SK-N-SH (cell line): ENCODE data around the gene APBA3. TPM values are rescaled to one million over a fixed set of nuclear protein-coding genes. Genes with fewer than 3 reads are reported as not detected.
A peak's percentile ranks its signal among the peaks of the same experiment; 100 is the strongest.

Experiments used
- CTCF ChIA-PET: fragments of 300-600, 350-600 bp; formaldehyde crosslinking; extraction: SDS; loops from one replicate; lab custom pipeline; 2021; lab: Yijun Ruan, JAX
- POLR2A ChIA-PET: fragments of 350-600 bp; sonication (Branson Sonifier 250); formaldehyde crosslinking; extraction: SDS; loops from one replicate; lab custom pipeline; 2020; ENCODE audit warnings: antibody characterized with exemption, inconsistent platforms; lab: Yijun Ruan, JAX
- DNase-seq: peaks from one replicate; pipeline ENCODE4 v3.0.0; 2012
- H2AFZ ChIP-seq: fragments of 200-600 bp; sonication (generic); 2 replicates; pipeline ENCODE4 v1.8.1; 2016; ENCODE audit warnings: antibody characterized with exemption, mild to moderate bottlenecking, low read depth
- H3F3A ChIP-seq: fragments of 200-600 bp; sonication (generic); replicated peaks from 2 replicates; pipeline ENCODE3; 2016; ENCODE audit warnings: antibody characterized with exemption, mild to moderate bottlenecking; ENCODE audit not compliant: insufficient read depth
- H3K27ac ChIP-seq, 2 experiments: fragments of 200-500 bp in 1 of 2; fragments of 200-600 bp in 1 of 2; sonication (Bioruptor generic) in 1 of 2; sonication (generic), shearing (Covaris generic) in 1 of 2; 2 replicates each; pipeline versions ENCODE4 v1.5.1 to v1.6.1; 2014 to 2016; ENCODE audit warnings: low read depth in 2 of 2, inconsistent platforms in 1 of 2, low read length in 1 of 2, mild to moderate bottlenecking in 1 of 2, mixed read lengths in 1 of 2
- H3K27me3 ChIP-seq: fragments of 200-600 bp; sonication (generic), shearing (Covaris generic); 2 replicates; pipeline ENCODE4 v1.6.1; 2016; ENCODE audit warnings: mixed run types; ENCODE audit not compliant: insufficient read depth
- H3K36me3 ChIP-seq, 2 experiments: fragments of 200-500 bp in 1 of 2; fragments of 200-600 bp in 1 of 2; sonication (Bioruptor generic) in 1 of 2; sonication (generic) in 1 of 2; replicated peaks in 1 of 2; 2 replicates each; pipeline versions ENCODE3 to v1.5.1; 2014 to 2016; ENCODE audit warnings: low read length in 1 of 2, mild to moderate bottlenecking in 1 of 2; ENCODE audit not compliant: insufficient read depth in 2 of 2, control insufficient read depth in 1 of 2
- H3K4me1 ChIP-seq, 2 experiments: fragments of 200-500 bp in 1 of 2; fragments of 200-600 bp in 1 of 2; sonication (Bioruptor generic) in 1 of 2; sonication (generic), shearing (Covaris generic) in 1 of 2; 2 replicates each; pipeline versions ENCODE4 v1.5.1 to v1.6.1; 2014 to 2016; ENCODE audit warnings: low read depth in 1 of 2, low read length in 1 of 2, mixed run types in 1 of 2; ENCODE audit not compliant: insufficient read depth in 2 of 2, control insufficient read depth in 1 of 2
- H3K4me2 ChIP-seq: fragments of 200-600 bp; sonication (generic), shearing (Covaris generic); 2 replicates; pipeline ENCODE4 v1.6.1; 2017; ENCODE audit warnings: mixed run types
- H3K4me3 ChIP-seq, 2 experiments: fragments of 200-500 bp in 1 of 2; fragments of 200-600 bp in 1 of 2; sonication (Bioruptor generic) in 1 of 2; sonication (generic), shearing (Covaris generic) in 1 of 2; 2 replicates each; pipeline versions ENCODE4 v1.5.1 to v1.8.1; 2014 to 2016; ENCODE audit warnings: low read depth in 2 of 2, inconsistent platforms in 1 of 2, low read length in 1 of 2, mild to moderate bottlenecking in 1 of 2, mixed read lengths in 1 of 2, moderate library complexity in 1 of 2
- H3K79me2 ChIP-seq: fragments of 200-600 bp; sonication (generic); 2 replicates; pipeline ENCODE4 v1.8.1; 2017; ENCODE audit warnings: mild to moderate bottlenecking; ENCODE audit not compliant: insufficient read depth
- H3K9ac ChIP-seq: fragments of 200-600 bp; sonication (generic); 2 replicates; pipeline ENCODE4 v1.6.1; 2017; ENCODE audit warnings: mixed run types
- H3K9me2 ChIP-seq: fragments of 200-600 bp; sonication (generic); 2 replicates; pipeline ENCODE4 v1.6.1; 2017; ENCODE audit warnings: mixed run types
- H3K9me3 ChIP-seq: fragments of 200-600 bp; sonication (generic); 2 replicates; pipeline ENCODE4 v1.6.1; 2017; ENCODE audit warnings: mixed run types, mild to moderate bottlenecking, moderate library complexity
- H4K20me1 ChIP-seq: fragments of 200-600 bp; sonication (generic); 2 replicates; pipeline ENCODE4 v1.6.1; 2017; ENCODE audit warnings: mild to moderate bottlenecking, mixed run types; ENCODE audit not compliant: insufficient read depth
- CHD2 ChIP-seq: fragments of 150-350 bp; IDR thresholded peaks from 2 replicates; pipeline ENCODE4 v1.6.1; 2018; ENCODE audit warnings: low read length; ENCODE audit not compliant: partially characterized antibody
- ELF1 ChIP-seq: IDR thresholded peaks from 2 replicates; pipeline ENCODE4 v1.4.0; 2012
- EP300 ChIP-seq, 2 experiments: IDR thresholded peaks; 2 replicates each; pipeline versions ENCODE4 v1.4.0 to v1.6.1; 2012; ENCODE audit warnings: borderline replicate concordance in 1 of 2, low read depth in 1 of 2, low read length in 1 of 2
- FOSL2 ChIP-seq: IDR thresholded peaks from 2 replicates; pipeline ENCODE4 v1.4.0; 2012; ENCODE audit warnings: low read depth, mild to moderate bottlenecking, moderate library complexity, borderline replicate concordance
- FOXM1 ChIP-seq: IDR thresholded peaks from 2 replicates; pipeline ENCODE4 v1.4.0; 2012; ENCODE audit warnings: low read depth, mild to moderate bottlenecking
- GABPA ChIP-seq: IDR thresholded peaks from 2 replicates; pipeline ENCODE4 v1.4.0; 2012; ENCODE audit warnings: low read depth, mild to moderate bottlenecking
- JUND ChIP-seq: IDR thresholded peaks from 2 replicates; pipeline ENCODE4 v1.4.0; 2012
- NFIC ChIP-seq: IDR thresholded peaks from 2 replicates; pipeline ENCODE4 v1.4.0; 2012; ENCODE audit warnings: borderline replicate concordance
- NRF1 ChIP-seq: IDR thresholded peaks from 2 replicates; pipeline ENCODE4 v1.6.1; 2012; ENCODE audit warnings: low read depth, mild to moderate bottlenecking, low read length
- POLR2AphosphoS5 ChIP-seq: IDR thresholded peaks from 2 replicates; pipeline ENCODE4 v1.6.1; 2012; ENCODE audit warnings: low read depth, low read length
- RAD21 ChIP-seq: IDR thresholded peaks from 2 replicates; pipeline ENCODE4 v1.6.1; 2012; ENCODE audit warnings: mild to moderate bottlenecking, low read length
- SIN3A ChIP-seq: IDR thresholded peaks from 2 replicates; pipeline ENCODE4 v1.6.1; 2012; ENCODE audit warnings: low read depth, mild to moderate bottlenecking, low read length, moderate library complexity, borderline replicate concordance
- TCF12 ChIP-seq: IDR thresholded peaks from 2 replicates; pipeline ENCODE4 v1.4.0; 2012
- TEAD4 ChIP-seq: IDR thresholded peaks from 2 replicates; pipeline ENCODE4 v1.4.0; 2012; ENCODE audit warnings: mild to moderate bottlenecking, borderline replicate concordance; ENCODE audit not compliant: insufficient read depth
- WGBS: methylation state at CpG from one replicate; pipeline ENCODE4 v1.1.6; 2017; ENCODE audit warnings: low lambda C conversion rate; 5-methylcytosine and 5-hydroxymethylcytosine counted together
- polyA plus RNA-seq, 3 experiments: library from polyadenylated mRNA; depleted of rRNA; stranded (reverse); fragments of >200 nt; gene quantifications; 2 replicates each; pipeline ENCODE4 v1.2.3, GENCODE V29; 2012
- TF ChIP-seq, protein P1 (sequence below): fragments of 150-350 bp; IDR thresholded peaks from 2 replicates; pipeline ENCODE4 v1.6.1; 2017; ENCODE audit warnings: antibody characterized with exemption, low read length, low read depth, borderline replicate concordance
- TF ChIP-seq, protein P2 (sequence below): IDR thresholded peaks from 2 replicates; pipeline ENCODE4 v1.4.0; 2012; ENCODE audit warnings: low read depth
- TF ChIP-seq, protein P3 (sequence below): IDR thresholded peaks from 2 replicates; pipeline ENCODE4 v1.4.0; 2012; ENCODE audit warnings: low read depth, borderline replicate concordance
- TF ChIP-seq, protein P4 (sequence below): fragments of 150-350 bp; IDR thresholded peaks from 2 replicates; pipeline ENCODE4 v1.6.1; 2016; ENCODE audit warnings: mild to moderate bottlenecking, low read depth, low read length
- TF ChIP-seq, protein P5 (sequence below): IDR thresholded peaks from 2 replicates; pipeline ENCODE4 v1.6.1; 2012; ENCODE audit warnings: mild to moderate bottlenecking, low read depth, low read length, moderate library complexity
- TF ChIP-seq, protein P6 (sequence below): IDR thresholded peaks from 2 replicates; pipeline ENCODE4 v1.4.0; 2012; ENCODE audit warnings: low read depth, borderline replicate concordance

Gene APBA3
- polyA plus RNA-seq, 1 of the 3 experiments (the other 2 are of a cell fraction), result 10.6 TPM

DNA sequence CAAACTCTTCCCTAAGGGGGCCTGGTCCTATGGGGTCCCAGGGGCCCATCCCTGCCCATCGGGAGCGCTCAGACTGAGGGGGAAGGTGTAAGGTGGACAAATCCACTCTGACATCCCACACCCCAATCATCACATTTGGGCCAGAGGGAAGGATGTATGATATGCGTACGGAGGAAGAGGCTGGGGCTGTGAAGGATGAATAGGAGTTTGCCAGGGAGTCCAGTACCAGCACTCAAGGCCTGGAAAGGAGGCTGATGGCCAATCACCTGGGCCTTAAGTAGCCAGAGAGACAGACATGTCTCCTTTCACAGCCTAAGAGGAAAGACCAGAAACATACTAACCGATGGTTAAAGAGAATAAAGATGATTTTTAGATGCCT, 38.4 kb downstream of the APBA3 start (continued):
- TF ChIP-seq, protein P1, sequence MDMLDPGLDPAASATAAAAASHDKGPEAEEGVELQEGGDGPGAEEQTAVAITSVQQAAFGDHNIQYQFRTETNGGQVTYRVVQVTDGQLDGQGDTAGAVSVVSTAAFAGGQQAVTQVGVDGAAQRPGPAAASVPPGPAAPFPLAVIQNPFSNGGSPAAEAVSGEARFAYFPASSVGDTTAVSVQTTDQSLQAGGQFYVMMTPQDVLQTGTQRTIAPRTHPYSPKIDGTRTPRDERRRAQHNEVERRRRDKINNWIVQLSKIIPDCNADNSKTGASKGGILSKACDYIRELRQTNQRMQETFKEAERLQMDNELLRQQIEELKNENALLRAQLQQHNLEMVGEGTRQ, result no peak
- no peak for TF ChIP-seq SIN3A
- no peak for TF ChIP-seq TEAD4
- TF ChIP-seq, protein P2, sequence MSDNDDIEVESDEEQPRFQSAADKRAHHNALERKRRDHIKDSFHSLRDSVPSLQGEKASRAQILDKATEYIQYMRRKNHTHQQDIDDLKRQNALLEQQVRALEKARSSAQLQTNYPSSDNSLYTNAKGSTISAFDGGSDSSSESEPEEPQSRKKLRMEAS, result no peak
- no peak for TF ChIP-seq JUND
- TF ChIP-seq FOSL2, result no peak
- no peak for TF ChIP-seq EP300 (IDR thresholded peaks at IDR 0.05; ENCODE audit: borderline replicate concordance in 1 of 2, low read depth in 1 of 2, low read length in 1 of 2)
- TF ChIP-seq, all 33 proteins: peak for 0

DNA sequence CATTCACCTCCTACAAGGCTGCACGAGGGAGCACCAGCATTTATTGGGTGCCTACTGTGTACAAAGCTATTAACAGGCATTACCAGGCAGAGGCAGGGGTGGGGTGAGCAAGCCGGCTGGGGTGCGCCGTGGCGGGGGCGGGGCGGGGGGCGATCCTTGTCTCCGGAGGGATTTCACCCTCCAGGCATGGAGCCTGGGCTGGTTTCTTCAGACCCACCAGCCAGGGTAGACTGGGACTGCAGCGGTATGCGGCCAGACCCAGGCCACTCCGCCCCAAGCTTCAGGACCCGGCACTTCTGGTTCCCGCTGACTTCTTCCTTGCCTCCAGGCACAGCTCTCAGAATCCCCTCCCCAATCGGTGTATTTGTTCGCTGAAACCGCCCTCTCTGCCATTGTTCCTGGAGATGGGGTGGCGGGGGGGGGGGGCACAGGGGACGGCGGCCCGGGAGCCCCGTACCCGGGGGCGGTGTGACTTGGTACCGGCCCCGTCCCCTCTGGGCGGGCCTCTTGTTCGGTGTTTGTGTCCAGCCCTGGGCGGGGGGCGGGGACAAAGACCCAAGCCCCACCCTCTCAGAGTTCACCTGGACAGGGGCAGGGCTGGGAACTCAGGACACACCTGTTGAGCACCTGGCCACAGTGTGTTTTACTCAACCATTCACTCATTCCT, 38.9 kb downstream of the APBA3 start:
- DNase-seq, result peak; percentile 59
- Histone ChIP-seq H2AFZ (no peak overlapping the region), H3K4me3 (no peak overlapping the region), H3K36me3 (no peaks in the 10 kb centered on the region), H3F3A (no peaks in the 10 kb centered on the region), H3K27me3 (peaks cover 13% of the 10 kb centered on the region), H3K4me2 (no peak overlapping the region), H3K27ac (no peak overlapping the region), H3K9ac (no peak overlapping the region), H4K20me1 (no peaks in the 10 kb centered on the region), H3K9me3 (no peaks in the 10 kb centered on the region), H3K79me2 (no peaks in the 10 kb centered on the region), H3K4me1 (peaks cover 0 to 2% of the 10 kb centered on the region in 2 experiments; a peak in 1 of 4 replicates), H3K9me2 (no peaks in the 10 kb centered on the region)
- CTCF ChIA-PET, result interaction anchor here (0.8 to 0.9 kb wide), 4 partner anchors 10 to 99 kb away, joined by 3 read pairs; no protein-coding TSS in a partner anchor
- 0% methylated on average over 4 of the region's 30 CpGs for whole genome bisulfite sequencing
- POLR2A ChIA-PET, result no interaction called here
- TF ChIP-seq, protein P3, sequence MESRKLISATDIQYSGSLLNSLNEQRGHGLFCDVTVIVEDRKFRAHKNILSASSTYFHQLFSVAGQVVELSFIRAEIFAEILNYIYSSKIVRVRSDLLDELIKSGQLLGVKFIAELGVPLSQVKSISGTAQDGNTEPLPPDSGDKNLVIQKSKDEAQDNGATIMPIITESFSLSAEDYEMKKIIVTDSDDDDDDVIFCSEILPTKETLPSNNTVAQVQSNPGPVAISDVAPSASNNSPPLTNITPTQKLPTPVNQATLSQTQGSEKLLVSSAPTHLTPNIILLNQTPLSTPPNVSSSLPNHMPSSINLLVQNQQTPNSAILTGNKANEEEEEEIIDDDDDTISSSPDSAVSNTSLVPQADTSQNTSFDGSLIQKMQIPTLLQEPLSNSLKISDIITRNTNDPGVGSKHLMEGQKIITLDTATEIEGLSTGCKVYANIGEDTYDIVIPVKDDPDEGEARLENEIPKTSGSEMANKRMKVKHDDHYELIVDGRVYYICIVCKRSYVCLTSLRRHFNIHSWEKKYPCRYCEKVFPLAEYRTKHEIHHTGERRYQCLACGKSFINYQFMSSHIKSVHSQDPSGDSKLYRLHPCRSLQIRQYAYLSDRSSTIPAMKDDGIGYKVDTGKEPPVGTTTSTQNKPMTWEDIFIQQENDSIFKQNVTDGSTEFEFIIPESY, result no peak
- TF ChIP-seq, protein P1, result no peak
- TF ChIP-seq, protein P4, sequence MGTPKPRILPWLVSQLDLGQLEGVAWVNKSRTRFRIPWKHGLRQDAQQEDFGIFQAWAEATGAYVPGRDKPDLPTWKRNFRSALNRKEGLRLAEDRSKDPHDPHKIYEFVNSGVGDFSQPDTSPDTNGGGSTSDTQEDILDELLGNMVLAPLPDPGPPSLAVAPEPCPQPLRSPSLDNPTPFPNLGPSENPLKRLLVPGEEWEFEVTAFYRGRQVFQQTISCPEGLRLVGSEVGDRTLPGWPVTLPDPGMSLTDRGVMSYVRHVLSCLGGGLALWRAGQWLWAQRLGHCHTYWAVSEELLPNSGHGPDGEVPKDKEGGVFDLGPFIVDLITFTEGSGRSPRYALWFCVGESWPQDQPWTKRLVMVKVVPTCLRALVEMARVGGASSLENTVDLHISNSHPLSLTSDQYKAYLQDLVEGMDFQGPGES, result no peak
- no peak for TF ChIP-seq FOXM1
- TF ChIP-seq, protein P5, sequence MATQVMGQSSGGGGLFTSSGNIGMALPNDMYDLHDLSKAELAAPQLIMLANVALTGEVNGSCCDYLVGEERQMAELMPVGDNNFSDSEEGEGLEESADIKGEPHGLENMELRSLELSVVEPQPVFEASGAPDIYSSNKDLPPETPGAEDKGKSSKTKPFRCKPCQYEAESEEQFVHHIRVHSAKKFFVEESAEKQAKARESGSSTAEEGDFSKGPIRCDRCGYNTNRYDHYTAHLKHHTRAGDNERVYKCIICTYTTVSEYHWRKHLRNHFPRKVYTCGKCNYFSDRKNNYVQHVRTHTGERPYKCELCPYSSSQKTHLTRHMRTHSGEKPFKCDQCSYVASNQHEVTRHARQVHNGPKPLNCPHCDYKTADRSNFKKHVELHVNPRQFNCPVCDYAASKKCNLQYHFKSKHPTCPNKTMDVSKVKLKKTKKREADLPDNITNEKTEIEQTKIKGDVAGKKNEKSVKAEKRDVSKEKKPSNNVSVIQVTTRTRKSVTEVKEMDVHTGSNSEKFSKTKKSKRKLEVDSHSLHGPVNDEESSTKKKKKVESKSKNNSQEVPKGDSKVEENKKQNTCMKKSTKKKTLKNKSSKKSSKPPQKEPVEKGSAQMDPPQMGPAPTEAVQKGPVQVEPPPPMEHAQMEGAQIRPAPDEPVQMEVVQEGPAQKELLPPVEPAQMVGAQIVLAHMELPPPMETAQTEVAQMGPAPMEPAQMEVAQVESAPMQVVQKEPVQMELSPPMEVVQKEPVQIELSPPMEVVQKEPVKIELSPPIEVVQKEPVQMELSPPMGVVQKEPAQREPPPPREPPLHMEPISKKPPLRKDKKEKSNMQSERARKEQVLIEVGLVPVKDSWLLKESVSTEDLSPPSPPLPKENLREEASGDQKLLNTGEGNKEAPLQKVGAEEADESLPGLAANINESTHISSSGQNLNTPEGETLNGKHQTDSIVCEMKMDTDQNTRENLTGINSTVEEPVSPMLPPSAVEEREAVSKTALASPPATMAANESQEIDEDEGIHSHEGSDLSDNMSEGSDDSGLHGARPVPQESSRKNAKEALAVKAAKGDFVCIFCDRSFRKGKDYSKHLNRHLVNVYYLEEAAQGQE, result no peak
- TF ChIP-seq, protein P6, sequence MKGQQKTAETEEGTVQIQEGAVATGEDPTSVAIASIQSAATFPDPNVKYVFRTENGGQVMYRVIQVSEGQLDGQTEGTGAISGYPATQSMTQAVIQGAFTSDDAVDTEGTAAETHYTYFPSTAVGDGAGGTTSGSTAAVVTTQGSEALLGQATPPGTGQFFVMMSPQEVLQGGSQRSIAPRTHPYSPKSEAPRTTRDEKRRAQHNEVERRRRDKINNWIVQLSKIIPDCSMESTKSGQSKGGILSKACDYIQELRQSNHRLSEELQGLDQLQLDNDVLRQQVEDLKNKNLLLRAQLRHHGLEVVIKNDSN, result no peak
- TF ChIP-seq NFIC, result no peak
- TF ChIP-seq ELF1, result no peak
- no peak for TF ChIP-seq RAD21
- no peak for TF ChIP-seq POLR2AphosphoS5
- TF ChIP-seq TCF12, result no peak
- TF ChIP-seq GABPA, result no peak
- no peak for TF ChIP-seq NRF1
- no peak for TF ChIP-seq CHD2
